AG04450 (cell line): ENCODE data around the gene CRTC2. TPM values are rescaled to one million over a fixed set of nuclear protein-coding genes. Genes with fewer than 3 reads are reported as not detected.

Source experiments
- CTCF ChIA-PET: fragments of 300-600, 350-600 bp; formaldehyde crosslinking; extraction: SDS; loops from one replicate; lab custom pipeline; 2022; ENCODE audit warnings: antibody characterized with exemption, inconsistent platforms; lab: Charles Lee
- POLR2A ChIA-PET: fragments of 350-600 bp; formaldehyde crosslinking; extraction: SDS; loops from one replicate; lab custom pipeline; 2021; ENCODE audit warnings: antibody characterized with exemption, inconsistent platforms; lab: Yijun Ruan, JAX
- DNase-seq: peaks from one replicate; pipeline ENCODE4 v3.0.0-alpha.2; 2011; ENCODE audit warnings: low read depth, low spot score
- H3K27ac ChIP-seq: one replicate; pipeline ENCODE4 v1.5.1; 2012; ENCODE audit warnings: low read depth, low read length, control low read depth
- H3K27me3 ChIP-seq: one replicate; pipeline ENCODE4 v1.6.0; 2012; ENCODE audit warnings: low read length; ENCODE audit not compliant: control insufficient read depth, insufficient read depth
- H3K4me3 ChIP-seq: 2 replicates; pipeline ENCODE4 v1.5.1; 2011; ENCODE audit warnings: mild to moderate bottlenecking, low read depth, low read length, control low read depth
- H3K9me3 ChIP-seq: 2 replicates; pipeline ENCODE4 v1.5.1; 2012; ENCODE audit warnings: low read length; ENCODE audit not compliant: control insufficient read depth, insufficient read depth
- CTCF ChIP-seq: IDR thresholded peaks from 2 replicates; pipeline ENCODE4 v1.5.1; 2011; ENCODE audit warnings: low read depth, low read length, control low read depth, inconsistent platforms
- polyA plus RNA-seq: library from polyadenylated mRNA; depleted of rRNA; stranded (reverse); fragments of >200 nt; gene quantifications from 2 replicates; pipeline ENCODE4 v1.2.3, GENCODE V29; 2011

Gene CRTC2
- polyA plus RNA-seq, 1 experiment = 12.7 TPM

GRCh38 chr1:153933430-153933829 is 25.0 kb downstream of the CRTC2 start:
- Histone ChIP-seq H3K27me3 (no peaks in the 10 kb centered on the region), H3K4me3 (no peak overlapping the region), H3K9me3 (no peaks in the 10 kb centered on the region), H3K27ac (no peak overlapping the region)
- ChIA-PET CTCF (no interaction called here), POLR2A (no interaction called here)
- no peak for DNase-seq
- no peak for TF ChIP-seq CTCF

DNA sequence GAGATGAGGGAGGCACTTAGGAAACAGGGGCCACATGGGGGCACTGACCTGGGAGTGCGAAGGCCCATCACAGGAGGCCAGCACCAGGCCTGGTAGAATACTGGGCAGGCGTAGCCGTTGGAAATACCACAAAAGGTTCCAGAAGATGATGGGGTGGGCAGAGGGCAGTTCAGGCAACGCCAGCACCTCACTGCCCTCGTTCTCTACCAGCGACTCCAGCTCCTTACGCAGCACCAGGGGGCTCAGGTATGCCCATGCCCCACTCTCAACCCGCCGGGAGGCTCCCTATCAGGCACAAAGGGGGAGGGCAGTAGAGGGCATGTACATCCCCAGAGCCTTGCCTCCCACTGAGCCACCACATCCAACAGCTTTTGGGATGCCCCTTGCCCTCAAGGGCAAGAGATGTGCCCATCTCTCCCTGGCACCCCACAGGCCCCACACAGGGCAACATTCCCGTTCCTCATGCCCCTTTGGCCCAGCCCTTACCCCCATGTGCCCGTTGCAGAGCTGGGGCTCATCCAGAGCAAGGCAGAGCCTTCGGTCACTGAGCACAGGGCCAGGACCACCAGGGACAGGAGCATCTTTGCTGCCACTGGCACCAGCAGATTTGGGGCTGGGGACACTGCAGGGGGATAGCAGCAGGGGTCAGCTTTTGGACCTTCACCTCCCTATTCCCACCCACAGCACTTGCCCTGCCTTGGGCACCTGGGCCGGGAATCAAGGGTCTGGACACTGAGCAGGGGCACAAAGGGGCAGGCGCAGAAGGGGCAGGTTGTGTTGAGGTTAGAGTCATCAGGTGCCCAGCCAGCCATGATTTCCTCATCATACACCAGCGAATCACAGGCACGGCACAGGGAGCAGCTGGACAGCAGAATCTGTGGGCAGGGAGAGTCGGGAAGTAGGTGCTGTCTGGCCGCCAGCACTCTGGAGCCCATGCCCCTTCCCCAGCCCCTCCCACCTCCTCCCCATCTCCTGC is 26.0 kb downstream of the CRTC2 start:
- no peak overlapping the region for H3K27ac ChIP-seq
- no peaks in the 10 kb centered on the region for H3K9me3 ChIP-seq
- no peak overlapping the region for H3K4me3 ChIP-seq
- CTCF ChIA-PET = interaction anchor here (0.6 kb wide), 1 partner anchor 186 kb away, joined by 3 read pairs; no protein-coding TSS in a partner anchor
- POLR2A ChIA-PET = no interaction called here
- no peaks in the 10 kb centered on the region for H3K27me3 ChIP-seq
- DNase-seq = no peak
- no peak for TF ChIP-seq CTCF

GRCh38 chr1:153929981-153930948 is 28.1 kb downstream of the CRTC2 start:
- ChIA-PET POLR2A (interaction anchor here (1.3 kb wide), 1 partner anchor 28 kb away, joined by 3 read pairs; the partner anchor contains the start of gene CRTC2), CTCF (interaction anchor here (0.8 to 1.0 kb wide), 3 partner anchors 16 to 56 kb away, joined by 3 to 4 read pairs (median 3); partner anchors contain the start of genes DENND4B and RAB13)
- DNase-seq = no peak
- Histone ChIP-seq H3K4me3 (no peak overlapping the region), H3K27ac (no peak overlapping the region), H3K27me3 (no peaks in the 10 kb centered on the region), H3K9me3 (no peaks in the 10 kb centered on the region)
- no peak for TF ChIP-seq CTCF

DNA sequence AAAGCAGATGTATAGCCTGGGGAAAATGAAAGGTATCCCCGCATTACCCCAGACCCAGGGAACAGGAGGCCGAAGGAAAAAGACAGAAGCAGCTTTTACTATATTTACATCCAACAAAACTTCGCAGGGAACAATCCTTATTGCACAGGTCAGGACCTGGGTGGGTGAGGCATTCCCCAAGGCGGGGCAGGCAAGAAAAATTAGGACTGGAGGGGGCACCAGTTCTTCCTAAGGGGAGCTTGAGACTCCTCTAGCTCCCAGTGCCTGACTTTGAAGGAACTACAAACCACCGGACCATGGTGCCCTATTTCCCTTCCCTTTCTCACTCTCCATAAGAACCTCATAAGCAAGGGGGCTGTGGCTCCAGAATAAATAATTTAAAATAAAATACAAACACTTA is 29.0 kb downstream of the CRTC2 start:
- POLR2A ChIA-PET = interaction anchor here (0.5 to 1.3 kb wide), 3 partner anchors 17 to 29 kb away, joined by 3 to 5 read pairs (median 4); partner anchors contain the start of gene CRTC2
- TF ChIP-seq CTCF = no peak
- H3K27me3 ChIP-seq = no peaks in the 10 kb centered on the region
- no peak overlapping the region for H3K4me3 ChIP-seq
- no peak overlapping the region for H3K27ac ChIP-seq
- CTCF ChIA-PET = interaction anchor here (0.8 kb wide), 1 partner anchor 57 kb away, joined by 4 read pairs; the partner anchor contains the start of gene RAB13
- no peak for DNase-seq
- H3K9me3 ChIP-seq = no peaks in the 10 kb centered on the region
